ENCODE data around the gene TMEM115. TPM values are rescaled to one million over a fixed set of nuclear protein-coding genes. Genes with fewer than 3 reads are reported as not detected.

TMEM115 gene
- total and polyA plus RNA-seq, 3 donors from 2014 or later, result 37.6 to 72.4 (median 63.2) TPM

- TF ChIP-seq, protein P1, sequence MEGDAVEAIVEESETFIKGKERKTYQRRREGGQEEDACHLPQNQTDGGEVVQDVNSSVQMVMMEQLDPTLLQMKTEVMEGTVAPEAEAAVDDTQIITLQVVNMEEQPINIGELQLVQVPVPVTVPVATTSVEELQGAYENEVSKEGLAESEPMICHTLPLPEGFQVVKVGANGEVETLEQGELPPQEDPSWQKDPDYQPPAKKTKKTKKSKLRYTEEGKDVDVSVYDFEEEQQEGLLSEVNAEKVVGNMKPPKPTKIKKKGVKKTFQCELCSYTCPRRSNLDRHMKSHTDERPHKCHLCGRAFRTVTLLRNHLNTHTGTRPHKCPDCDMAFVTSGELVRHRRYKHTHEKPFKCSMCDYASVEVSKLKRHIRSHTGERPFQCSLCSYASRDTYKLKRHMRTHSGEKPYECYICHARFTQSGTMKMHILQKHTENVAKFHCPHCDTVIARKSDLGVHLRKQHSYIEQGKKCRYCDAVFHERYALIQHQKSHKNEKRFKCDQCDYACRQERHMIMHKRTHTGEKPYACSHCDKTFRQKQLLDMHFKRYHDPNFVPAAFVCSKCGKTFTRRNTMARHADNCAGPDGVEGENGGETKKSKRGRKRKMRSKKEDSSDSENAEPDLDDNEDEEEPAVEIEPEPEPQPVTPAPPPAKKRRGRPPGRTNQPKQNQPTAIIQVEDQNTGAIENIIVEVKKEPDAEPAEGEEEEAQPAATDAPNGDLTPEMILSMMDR (IDR thresholded peaks at IDR 0.05), result no peak
- TF ChIP-seq POLR2A (IDR thresholded peaks at IDR 0.05), result no peak
- Histone ChIP-seq H3K27me3 (no peaks in the 10 kb centered on the region), H3K27ac (no peak overlapping the region), H3K9me3 (no peaks in the 10 kb centered on the region), H3K36me3 (ENCODE audit: low read depth, missing control alignments) (no peaks in the 10 kb centered on the region), H3K4me3 (no peak overlapping the region), H3K4me1 (peaks cover 6% of the 10 kb centered on the region)
- 83 to 95% methylated on average over 2 to 4 of the region's 5 CpGs for WGBS, 2 donors
- intact Hi-C loops (cut with DNase I; ENCODE audit: low total_unique reads), result no loop called here
- DNase-seq, result no peak
Measured at GRCh38 chr3:50392101-50392715, 32.9 kb upstream of the TMEM115 start.

DNA sequence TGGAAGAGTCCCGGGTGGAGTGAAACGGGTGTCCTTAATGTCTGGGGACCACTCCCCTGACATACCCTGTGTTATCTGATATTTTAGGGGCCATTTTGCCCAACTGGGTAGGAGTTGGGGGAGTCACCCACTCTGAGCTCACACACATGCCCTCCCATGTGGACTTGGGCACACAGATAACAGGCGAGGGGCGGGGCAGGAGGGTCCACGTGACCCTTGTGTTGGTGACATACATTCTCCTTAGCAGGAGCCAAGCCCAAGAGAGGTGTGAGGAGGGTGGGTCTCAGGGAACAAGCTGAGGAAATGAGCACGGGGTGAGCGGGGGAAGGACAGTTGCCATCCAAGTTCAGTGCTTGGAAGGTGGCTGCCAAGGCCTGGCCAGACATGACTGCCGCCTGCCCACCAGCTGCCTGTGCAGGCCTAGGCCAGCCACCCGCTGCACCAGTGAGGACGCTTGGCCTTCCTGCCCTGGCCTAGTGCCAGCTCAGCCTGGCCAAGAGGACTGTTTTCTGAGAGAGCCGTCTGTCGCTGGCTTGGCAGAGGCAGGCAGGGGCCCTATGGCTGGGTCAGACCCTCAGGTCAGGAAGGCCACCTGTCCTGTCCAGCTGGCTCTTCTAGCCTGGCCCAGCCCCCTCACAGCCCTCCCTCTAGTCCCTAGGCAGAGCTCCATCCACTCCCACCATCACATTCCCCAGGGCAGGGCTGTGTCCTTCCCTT, 31.3 kb upstream of the TMEM115 start:
- Histone ChIP-seq H3K4me1 (peaks cover 6% of the 10 kb centered on the region), H3K9me3 (no peaks in the 10 kb centered on the region), H3K36me3 (ENCODE audit: low read depth, missing control alignments) (no peaks in the 10 kb centered on the region), H3K27me3 (no peaks in the 10 kb centered on the region), H3K4me3 (no peak overlapping the region), H3K27ac (no peak overlapping the region)
- peak; percentile 69 for DNase-seq
- intact Hi-C loops (cut with DNase I; ENCODE audit: low total_unique reads), result no loop called here
- 62 to 68% methylated on average over 9 to 12 of the region's 12 CpGs for WGBS, 2 donors
- TF ChIP-seq POLR2A (IDR thresholded peaks at IDR 0.05), result no peak
- TF ChIP-seq, protein P1 (IDR thresholded peaks at IDR 0.05), result no peak

- TF ChIP-seq, protein P1 (IDR thresholded peaks at IDR 0.05), result no peak
- TF ChIP-seq POLR2A (IDR thresholded peaks at IDR 0.05), result no peak
- Histone ChIP-seq H3K27ac (no peak overlapping the region), H3K36me3 (ENCODE audit: low read depth, missing control alignments) (no peaks in the 10 kb centered on the region), H3K4me3 (no peak overlapping the region), H3K27me3 (no peaks in the 10 kb centered on the region), H3K9me3 (no peaks in the 10 kb centered on the region), H3K4me1 (peaks cover 6% of the 10 kb centered on the region)
- 93 to 95% methylated on average over 6 of the region's 6 CpGs for WGBS, 2 donors
- DNase-seq, result no peak
- intact Hi-C loops (cut with DNase I; ENCODE audit: low total_unique reads), result no loop called here
Measured at GRCh38 chr3:50389414-50389767, 30.1 kb upstream of the TMEM115 start.

- TF ChIP-seq, protein P1 (IDR thresholded peaks at IDR 0.05), result peak in 1 of 3 experiments; percentile 0
- TF ChIP-seq POLR2A (IDR thresholded peaks at IDR 0.05), result no peak
- Histone ChIP-seq H3K9me3 (no peaks in the 10 kb centered on the region), H3K27me3 (no peaks in the 10 kb centered on the region), H3K36me3 (ENCODE audit: low read depth, missing control alignments) (no peaks in the 10 kb centered on the region), H3K27ac (no peak overlapping the region), H3K4me1 (peaks cover 6% of the 10 kb centered on the region), H3K4me3 (no peak overlapping the region)
- WGBS, 2 donors, result 84 to 91% methylated on average over 19 to 22 of the region's 22 CpGs
- intact Hi-C loops (cut with DNase I; ENCODE audit: low total_unique reads), result no loop called here
- DNase-seq, result no peak
Measured at GRCh38 chr3:50388720-50389413, 29.5 kb upstream of the TMEM115 start.
